Activated T-cell treated with anti-CD3 and anti-CD28 coated beads, Interleukin-2, amount 50 U/mL, for 1 hour (primary cell): ENCODE results near the gene WNT7A.

Source experiments
- DNase-seq: peaks from one replicate; pipeline ENCODE4 v3.0.0-alpha.2; 2020

The WNT7A gene

GRCh38 chr3:13767896-13768295, 112.0 kb downstream of the WNT7A start:
- DNase-seq = no peak

- no peak for DNase-seq
Observed at GRCh38 chr3:13767030-13767429, 112.8 kb downstream of the WNT7A start.
